HG03108 (cell line): ENCODE measurements around the gene SH3GL3.

Experiments used
- ATAC-seq: cut with Tn5 transposase; IDR thresholded peaks from one replicate; pipeline ENCODE4 v1.9.1; 2021; ENCODE audit warnings: moderate library complexity; ENCODE audit not compliant: unreplicated experiment

SH3GL3 gene

GRCh38 chr15:83565138-83565537, 118.0 kb downstream of the SH3GL3 start:
- no peak for ATAC-seq

- no peak for ATAC-seq
These were observed 118.5 kb downstream of the SH3GL3 start for GRCh38 chr15:83565553-83566159.

GRCh38 chr15:83567318-83567717, 120.2 kb downstream of the SH3GL3 start:
- no peak for ATAC-seq

- no peak for ATAC-seq
These were observed 122.2 kb downstream of the SH3GL3 start for GRCh38 chr15:83569341-83569740.

- ATAC-seq: no peak
These were observed 123.6 kb downstream of the SH3GL3 start for GRCh38 chr15:83570756-83571155.

GRCh38 chr15:83571820-83572707, 124.9 kb downstream of the SH3GL3 start:
- no peak for ATAC-seq

- ATAC-seq: no peak
These were observed 127.2 kb downstream of the SH3GL3 start for GRCh38 chr15:83574345-83574744.

- ATAC-seq: no peak
These were observed 131.6 kb downstream of the SH3GL3 start for GRCh38 chr15:83578691-83579090.

GRCh38 chr15:83581381-83581780, 134.2 kb downstream of the SH3GL3 start:
- ATAC-seq: no peak

GRCh38 chr15:83582381-83582780, 135.2 kb downstream of the SH3GL3 start:
- no peak for ATAC-seq

GRCh38 chr15:83585601-83586335, 138.6 kb downstream of the SH3GL3 start:
- ATAC-seq: no peak

- no peak for ATAC-seq
These were observed 139.9 kb downstream of the SH3GL3 start for GRCh38 chr15:83587091-83587490.

GRCh38 chr15:83588441-83588840, 141.3 kb downstream of the SH3GL3 start:
- no peak for ATAC-seq

- ATAC-seq: no peak
These were observed 145.4 kb downstream of the SH3GL3 start for GRCh38 chr15:83592370-83593040.

- no peak for ATAC-seq
These were observed 148.1 kb downstream of the SH3GL3 start for GRCh38 chr15:83595191-83595590.

- ATAC-seq: no peak
These were observed 150.9 kb downstream of the SH3GL3 start for GRCh38 chr15:83598031-83598430.

- no peak for ATAC-seq
These were observed 154.9 kb downstream of the SH3GL3 start for GRCh38 chr15:83602021-83602420.

GRCh38 chr15:83604549-83604948, 157.4 kb downstream of the SH3GL3 start:
- no peak for ATAC-seq

GRCh38 chr15:83605111-83605945, 158.2 kb downstream of the SH3GL3 start:
- no peak for ATAC-seq

GRCh38 chr15:83610132-83610531, 163.0 kb downstream of the SH3GL3 start:
- ATAC-seq: no peak
